Fibroblast of the aortic adventitia (primary cell): ENCODE results near the gene ZNF628. TPM values are rescaled to one million over a fixed set of nuclear protein-coding genes. Genes with fewer than 3 reads are reported as not detected.
A peak's percentile ranks its signal among the peaks of the same experiment; 100 is the strongest.

Source experiments
- DNase-seq: peaks from one replicate; pipeline ENCODE4 v3.0.0-alpha.2; 2010; ENCODE audit warnings: low read depth
- H3K4me3 ChIP-seq: 2 replicates; pipeline ENCODE4 v1.5.1; 2011; ENCODE audit warnings: low read depth, mild to moderate bottlenecking, control low read depth, low read length, moderate library complexity
- CTCF ChIP-seq: IDR thresholded peaks from 2 replicates; pipeline ENCODE4 v1.5.1; 2011; ENCODE audit warnings: mild to moderate bottlenecking, low read length, control low read depth, inconsistent platforms; ENCODE audit not compliant: insufficient read depth
- total RNA-seq: library from RNA; depleted of rRNA; stranded (reverse); fragments of >200 nt; gene quantifications from 2 replicates; pipeline ENCODE4 v1.2.3, GENCODE V29; 2012; ENCODE audit warnings: low replicate concordance

Gene ZNF628
- 0.33 and 3.8 TPM in 2 replicates for total RNA-seq

DNA sequence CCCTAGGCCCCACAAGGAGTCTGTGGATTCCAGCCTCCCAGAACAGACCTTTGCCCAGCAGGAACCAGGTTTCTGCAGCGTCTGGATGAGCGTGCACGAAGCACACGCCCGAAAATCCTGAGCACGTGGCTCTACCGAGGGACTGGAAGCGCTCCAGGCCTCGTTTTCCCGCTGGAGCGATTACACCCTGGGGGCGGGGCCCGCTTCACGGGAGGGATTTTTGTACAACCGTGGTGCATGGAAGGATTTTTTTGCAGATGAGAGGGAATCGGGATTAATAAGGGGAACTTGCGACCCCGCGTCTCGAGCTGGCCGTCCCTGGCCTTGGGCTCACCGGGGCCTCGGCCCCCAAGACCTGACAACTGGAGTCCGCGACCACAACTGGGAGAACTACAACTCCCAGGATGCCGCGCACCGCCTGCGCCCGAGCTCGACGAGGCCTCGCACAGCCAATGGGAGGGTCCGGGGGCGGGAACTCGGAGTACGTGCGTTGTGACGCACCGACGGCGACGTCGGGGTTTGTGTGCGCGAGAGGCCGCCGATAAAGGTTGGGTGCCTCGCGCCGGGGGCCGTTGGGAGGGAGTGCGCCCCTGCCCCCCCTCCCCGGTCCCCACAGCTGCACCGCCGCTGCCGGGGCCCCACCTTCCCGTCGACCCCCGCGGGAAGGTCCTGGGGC is at the start of gene ZNF628:
Gene ZNF628, plus strand, starts transcription at position 518 of the 676 bp plus-strand sequence. CDS start 3,294 bp downstream, outside the sequence.
- peak; percentile 97 for DNase-seq
- H3K4me3 ChIP-seq: peak within 1 kb of the TSS; percentile 72
- no peak for TF ChIP-seq CTCF

DNA sequence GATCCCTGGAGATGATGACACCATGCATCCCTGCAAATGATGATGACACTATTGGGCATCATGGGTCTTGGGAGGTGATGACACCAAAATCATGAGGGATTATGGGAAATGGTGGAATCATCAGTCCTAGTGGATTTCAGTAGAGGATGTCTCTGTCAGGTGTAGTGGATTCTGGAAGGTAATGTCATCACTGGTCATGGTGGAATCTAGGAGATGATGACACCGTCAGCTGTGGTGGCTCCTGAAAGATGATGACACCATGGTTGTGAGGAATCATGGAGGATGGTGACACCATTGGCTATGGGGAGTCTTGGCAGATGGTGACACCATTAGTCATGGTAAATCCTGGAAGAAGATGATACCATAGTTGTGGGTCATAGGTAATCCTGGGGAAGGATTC is 45.2 kb upstream of the ZNF628 start:
- TF ChIP-seq CTCF: no peak
- no peak overlapping the region for H3K4me3 ChIP-seq
- no peak for DNase-seq

DNA sequence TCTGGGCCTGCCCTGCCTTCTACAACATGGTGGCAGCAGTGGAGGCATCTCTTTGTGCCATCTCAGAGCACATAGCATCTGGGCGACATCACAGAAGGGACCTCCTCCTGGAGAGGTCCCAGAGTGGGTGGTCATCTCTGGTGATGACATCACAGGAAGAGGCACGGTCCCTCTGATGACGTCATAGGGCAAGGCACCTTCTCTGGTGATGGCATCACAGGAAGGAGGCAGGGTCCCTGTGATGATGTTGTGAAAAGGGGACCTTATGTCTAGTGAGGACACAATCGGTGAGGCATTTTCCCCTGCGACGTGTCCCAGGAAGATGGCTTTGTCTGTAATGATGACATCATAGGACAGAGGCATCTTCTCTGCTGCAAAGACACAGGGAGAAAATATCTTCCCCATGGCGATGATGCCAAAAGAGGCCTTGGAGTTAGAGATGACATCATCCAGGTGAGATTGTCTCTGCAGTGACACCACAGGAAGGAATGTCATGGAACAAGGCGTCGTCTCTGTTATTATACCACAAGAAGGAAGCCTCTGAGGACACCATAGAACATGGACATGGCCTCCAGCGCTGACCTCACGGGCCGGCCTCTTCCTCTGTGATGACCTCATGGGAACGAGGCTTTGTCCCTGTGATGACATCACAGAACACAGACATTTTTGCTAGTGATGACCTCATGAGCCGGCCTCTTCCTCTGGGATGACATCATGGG is 44.0 kb upstream of the ZNF628 start:
- H3K4me3 ChIP-seq: no peak overlapping the region
- no peak for DNase-seq
- no peak for TF ChIP-seq CTCF

DNA sequence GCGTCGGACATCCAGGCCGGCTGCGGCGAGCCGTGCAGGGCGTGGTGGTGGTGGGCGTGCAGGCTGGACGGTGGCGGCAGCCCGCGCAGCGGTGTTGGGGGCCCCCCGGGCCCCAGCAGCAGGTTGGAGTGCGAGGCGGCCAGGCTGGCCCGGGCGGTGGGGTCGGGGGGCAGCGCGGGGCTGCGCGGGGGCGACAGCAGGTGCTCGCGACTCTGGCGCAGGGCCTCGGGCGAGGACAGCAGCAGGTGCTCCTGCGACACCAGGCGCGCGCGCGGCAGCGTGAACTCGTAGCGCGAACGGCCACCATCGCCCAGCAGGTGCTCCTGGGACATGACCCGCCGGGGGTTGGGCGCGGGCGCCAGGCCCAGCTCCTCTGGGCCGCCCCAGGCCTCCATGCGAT is 43.1 kb upstream of the ZNF628 start:
- no peak for DNase-seq
- no peak for TF ChIP-seq CTCF

DNA sequence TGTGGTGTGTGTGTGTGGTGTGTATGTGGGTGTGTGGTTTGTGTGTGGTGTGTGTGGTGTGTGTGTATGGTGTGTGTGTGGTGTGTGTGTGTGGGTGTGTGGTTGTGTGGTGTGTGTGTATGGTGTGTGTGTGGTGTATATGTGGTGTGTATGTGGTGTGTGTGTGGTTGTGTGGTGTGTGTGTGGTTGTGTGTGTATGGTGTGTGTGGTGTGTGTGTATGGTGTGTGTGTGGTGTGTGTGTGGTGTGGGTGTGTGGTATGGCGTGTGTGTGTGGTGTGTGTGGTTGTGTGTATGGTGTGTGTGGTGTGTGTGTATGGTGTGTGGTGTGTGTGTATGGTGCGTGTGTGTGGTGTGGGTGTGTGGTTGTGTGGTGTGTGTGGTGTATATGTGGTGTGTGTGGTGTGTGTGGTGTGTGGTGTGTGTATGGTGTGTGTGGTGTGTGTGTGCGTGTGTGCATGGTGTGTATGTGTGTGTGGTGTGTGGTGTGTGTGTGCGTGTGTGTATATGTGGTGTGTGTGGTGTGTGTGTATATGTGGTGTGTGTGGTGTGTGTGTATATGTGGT is 42.0 kb upstream of the ZNF628 start:
- no peak overlapping the region for H3K4me3 ChIP-seq
- DNase-seq: no peak
- TF ChIP-seq CTCF: no peak

More for the DNA sequence above, 43.1 kb upstream of the ZNF628 start:
- H3K4me3 ChIP-seq: no peak overlapping the region

- no peak for DNase-seq
- no peak for TF ChIP-seq CTCF
- H3K4me3 ChIP-seq: no peak overlapping the region
These were observed 41.4 kb upstream of the ZNF628 start for GRCh38 chr19:55435020-55435419.
